Measurements from ENCODE around the gene CCSAP. TPM values are rescaled to one million over a fixed set of nuclear protein-coding genes. Genes with fewer than 3 reads are reported as not detected.

CCSAP gene
- total RNA-seq, 1 experiment from 2014 or later = 8.6 TPM

DNA sequence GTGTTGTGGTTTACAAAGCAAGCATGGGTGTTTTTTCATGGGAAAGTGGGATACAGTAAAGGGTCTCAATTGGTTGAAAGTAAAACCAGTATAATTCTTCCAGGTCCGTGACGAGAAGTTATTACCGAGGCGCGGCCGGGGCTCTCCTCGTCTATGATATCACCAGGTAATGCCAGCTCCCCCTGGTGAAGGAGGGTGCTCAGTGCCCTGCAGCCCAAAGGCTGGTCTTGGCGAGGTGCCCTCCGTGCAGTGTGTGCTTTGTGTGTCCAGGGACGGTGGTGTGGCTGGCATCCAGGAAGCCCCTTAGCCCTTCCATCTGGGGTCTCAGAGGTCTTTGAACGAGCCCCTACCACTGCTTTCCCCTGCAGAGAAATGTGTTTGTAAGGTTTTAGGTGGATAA lies 47.1 kb downstream of the CCSAP start:
- ATAC-seq (no peak), DNase-seq (ENCODE audit: low spot score) (no peak)
- TF ChIP-seq, protein P1, sequence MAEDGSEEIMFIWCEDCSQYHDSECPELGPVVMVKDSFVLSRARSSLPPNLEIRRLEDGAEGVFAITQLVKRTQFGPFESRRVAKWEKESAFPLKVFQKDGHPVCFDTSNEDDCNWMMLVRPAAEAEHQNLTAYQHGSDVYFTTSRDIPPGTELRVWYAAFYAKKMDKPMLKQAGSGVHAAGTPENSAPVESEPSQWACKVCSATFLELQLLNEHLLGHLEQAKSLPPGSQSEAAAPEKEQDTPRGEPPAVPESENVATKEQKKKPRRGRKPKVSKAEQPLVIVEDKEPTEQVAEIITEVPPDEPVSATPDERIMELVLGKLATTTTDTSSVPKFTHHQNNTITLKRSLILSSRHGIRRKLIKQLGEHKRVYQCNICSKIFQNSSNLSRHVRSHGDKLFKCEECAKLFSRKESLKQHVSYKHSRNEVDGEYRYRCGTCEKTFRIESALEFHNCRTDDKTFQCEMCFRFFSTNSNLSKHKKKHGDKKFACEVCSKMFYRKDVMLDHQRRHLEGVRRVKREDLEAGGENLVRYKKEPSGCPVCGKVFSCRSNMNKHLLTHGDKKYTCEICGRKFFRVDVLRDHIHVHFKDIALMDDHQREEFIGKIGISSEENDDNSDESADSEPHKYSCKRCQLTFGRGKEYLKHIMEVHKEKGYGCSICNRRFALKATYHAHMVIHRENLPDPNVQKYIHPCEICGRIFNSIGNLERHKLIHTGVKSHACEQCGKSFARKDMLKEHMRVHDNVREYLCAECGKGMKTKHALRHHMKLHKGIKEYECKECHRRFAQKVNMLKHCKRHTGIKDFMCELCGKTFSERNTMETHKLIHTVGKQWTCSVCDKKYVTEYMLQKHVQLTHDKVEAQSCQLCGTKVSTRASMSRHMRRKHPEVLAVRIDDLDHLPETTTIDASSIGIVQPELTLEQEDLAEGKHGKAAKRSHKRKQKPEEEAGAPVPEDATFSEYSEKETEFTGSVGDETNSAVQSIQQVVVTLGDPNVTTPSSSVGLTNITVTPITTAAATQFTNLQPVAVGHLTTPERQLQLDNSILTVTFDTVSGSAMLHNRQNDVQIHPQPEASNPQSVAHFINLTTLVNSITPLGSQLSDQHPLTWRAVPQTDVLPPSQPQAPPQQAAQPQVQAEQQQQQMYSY (CRISPR knock-in tag; IDR thresholded peaks at IDR 0.05) = no peak
- TF ChIP-seq RORB (CRISPR knock-in tag; IDR thresholded peaks at IDR 0.05) (no peak), NFE2L1 (CRISPR knock-in tag; IDR thresholded peaks at IDR 0.05) (no peak), GTF2I (CRISPR knock-in tag; conservative IDR thresholded peaks at IDR 0.05) (no peak), ATF1 (CRISPR knock-in tag; IDR thresholded peaks at IDR 0.05) (no peak), ZNF317 (CRISPR knock-in tag; IDR thresholded peaks at IDR 0.05; ENCODE audit: borderline replicate concordance, low read depth) (no peak), SMAD4 (CRISPR knock-in tag; IDR thresholded peaks at IDR 0.05) (no peak), ZNF232 (CRISPR knock-in tag; IDR thresholded peaks at IDR 0.05) (no peak), ZNF671 (CRISPR knock-in tag; IDR thresholded peaks at IDR 0.05) (no peak), KAT7 (CRISPR knock-in tag; IDR thresholded peaks at IDR 0.05; ENCODE audit: borderline replicate concordance) (no peak), JAZF1 (CRISPR knock-in tag; IDR thresholded peaks at IDR 0.05) (no peak)
- TF ChIP-seq, protein P2, sequence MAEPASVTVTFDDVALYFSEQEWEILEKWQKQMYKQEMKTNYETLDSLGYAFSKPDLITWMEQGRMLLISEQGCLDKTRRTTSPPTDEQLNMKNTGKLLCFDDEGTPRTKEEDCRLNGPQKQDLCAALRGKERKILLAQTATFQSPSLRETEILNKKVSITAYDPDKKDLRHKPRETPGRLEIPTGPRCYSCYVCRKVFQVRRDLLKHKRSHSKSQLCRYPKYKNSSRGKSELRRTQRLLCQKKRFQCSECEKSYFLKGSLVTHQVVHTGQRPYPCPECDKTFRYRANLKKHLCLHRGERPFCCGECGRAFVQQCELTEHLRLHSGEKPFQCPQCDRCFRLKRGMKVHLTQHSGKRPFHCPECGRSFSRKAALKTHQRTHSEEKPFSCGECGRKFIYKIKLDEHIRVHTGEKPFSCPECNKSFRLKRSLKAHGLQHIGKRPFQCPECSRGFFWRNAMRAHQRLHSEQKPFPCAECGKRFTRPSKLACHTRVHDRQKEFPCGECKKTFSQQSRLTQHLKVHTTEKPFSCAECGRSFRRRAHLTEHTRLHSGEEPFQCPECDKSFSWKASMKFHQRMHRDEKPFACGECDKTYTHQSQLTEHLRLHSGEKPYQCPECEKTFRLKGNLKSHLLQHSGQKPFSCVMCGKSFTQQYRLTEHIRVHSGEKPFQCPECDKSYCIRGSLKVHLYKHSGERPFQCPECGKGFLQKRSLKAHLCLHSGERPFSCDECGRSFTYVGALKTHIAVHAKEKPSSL (CRISPR knock-in tag; conservative IDR thresholded peaks at IDR 0.05) = no peak
- TF ChIP-seq, protein P3, sequence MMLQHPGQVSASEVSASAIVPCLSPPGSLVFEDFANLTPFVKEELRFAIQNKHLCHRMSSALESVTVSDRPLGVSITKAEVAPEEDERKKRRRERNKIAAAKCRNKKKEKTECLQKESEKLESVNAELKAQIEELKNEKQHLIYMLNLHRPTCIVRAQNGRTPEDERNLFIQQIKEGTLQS (CRISPR knock-in tag; conservative IDR thresholded peaks at IDR 0.05) = no peak
- TF ChIP-seq, protein P4, sequence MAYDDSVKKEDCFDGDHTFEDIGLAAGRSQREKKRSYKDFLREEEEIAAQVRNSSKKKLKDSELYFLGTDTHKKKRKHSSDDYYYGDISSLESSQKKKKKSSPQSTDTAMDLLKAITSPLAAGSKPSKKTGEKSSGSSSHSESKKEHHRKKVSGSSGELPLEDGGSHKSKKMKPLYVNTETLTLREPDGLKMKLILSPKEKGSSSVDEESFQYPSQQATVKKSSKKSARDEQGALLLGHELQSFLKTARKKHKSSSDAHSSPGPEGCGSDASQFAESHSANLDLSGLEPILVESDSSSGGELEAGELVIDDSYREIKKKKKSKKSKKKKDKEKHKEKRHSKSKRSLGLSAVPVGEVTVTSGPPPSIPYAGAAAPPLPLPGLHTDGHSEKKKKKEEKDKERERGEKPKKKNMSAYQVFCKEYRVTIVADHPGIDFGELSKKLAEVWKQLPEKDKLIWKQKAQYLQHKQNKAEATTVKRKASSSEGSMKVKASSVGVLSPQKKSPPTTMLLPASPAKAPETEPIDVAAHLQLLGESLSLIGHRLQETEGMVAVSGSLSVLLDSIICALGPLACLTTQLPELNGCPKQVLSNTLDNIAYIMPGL (CRISPR knock-in tag; IDR thresholded peaks at IDR 0.05) = no peak
- TF ChIP-seq, protein P5, sequence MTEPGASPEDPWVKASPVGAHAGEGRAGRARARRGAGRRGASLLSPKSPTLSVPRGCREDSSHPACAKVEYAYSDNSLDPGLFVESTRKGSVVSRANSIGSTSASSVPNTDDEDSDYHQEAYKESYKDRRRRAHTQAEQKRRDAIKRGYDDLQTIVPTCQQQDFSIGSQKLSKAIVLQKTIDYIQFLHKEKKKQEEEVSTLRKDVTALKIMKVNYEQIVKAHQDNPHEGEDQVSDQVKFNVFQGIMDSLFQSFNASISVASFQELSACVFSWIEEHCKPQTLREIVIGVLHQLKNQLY (CRISPR knock-in tag; IDR thresholded peaks at IDR 0.05) = no peak
- TF ChIP-seq, protein P6, sequence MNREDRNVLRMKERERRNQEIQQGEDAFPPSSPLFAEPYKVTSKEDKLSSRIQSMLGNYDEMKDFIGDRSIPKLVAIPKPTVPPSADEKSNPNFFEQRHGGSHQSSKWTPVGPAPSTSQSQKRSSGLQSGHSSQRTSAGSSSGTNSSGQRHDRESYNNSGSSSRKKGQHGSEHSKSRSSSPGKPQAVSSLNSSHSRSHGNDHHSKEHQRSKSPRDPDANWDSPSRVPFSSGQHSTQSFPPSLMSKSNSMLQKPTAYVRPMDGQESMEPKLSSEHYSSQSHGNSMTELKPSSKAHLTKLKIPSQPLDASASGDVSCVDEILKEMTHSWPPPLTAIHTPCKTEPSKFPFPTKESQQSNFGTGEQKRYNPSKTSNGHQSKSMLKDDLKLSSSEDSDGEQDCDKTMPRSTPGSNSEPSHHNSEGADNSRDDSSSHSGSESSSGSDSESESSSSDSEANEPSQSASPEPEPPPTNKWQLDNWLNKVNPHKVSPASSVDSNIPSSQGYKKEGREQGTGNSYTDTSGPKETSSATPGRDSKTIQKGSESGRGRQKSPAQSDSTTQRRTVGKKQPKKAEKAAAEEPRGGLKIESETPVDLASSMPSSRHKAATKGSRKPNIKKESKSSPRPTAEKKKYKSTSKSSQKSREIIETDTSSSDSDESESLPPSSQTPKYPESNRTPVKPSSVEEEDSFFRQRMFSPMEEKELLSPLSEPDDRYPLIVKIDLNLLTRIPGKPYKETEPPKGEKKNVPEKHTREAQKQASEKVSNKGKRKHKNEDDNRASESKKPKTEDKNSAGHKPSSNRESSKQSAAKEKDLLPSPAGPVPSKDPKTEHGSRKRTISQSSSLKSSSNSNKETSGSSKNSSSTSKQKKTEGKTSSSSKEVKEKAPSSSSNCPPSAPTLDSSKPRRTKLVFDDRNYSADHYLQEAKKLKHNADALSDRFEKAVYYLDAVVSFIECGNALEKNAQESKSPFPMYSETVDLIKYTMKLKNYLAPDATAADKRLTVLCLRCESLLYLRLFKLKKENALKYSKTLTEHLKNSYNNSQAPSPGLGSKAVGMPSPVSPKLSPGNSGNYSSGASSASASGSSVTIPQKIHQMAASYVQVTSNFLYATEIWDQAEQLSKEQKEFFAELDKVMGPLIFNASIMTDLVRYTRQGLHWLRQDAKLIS (CRISPR knock-in tag; IDR thresholded peaks at IDR 0.05; ENCODE audit: borderline replicate concordance) = no peak
- Mint-ChIP-seq H3K27me3 (ENCODE audit: low read depth) (no peaks in the 10 kb centered on the region), H3K9me3 (peaks cover 10% of the 10 kb centered on the region), H3K27ac (no peak overlapping the region; the same call in 1 of the 2 replicates), H3K36me3 (peaks cover 26% of the 10 kb centered on the region), H3K4me3 (no peak overlapping the region), H3K4me1 (no peaks in the 10 kb centered on the region)
- CTCF ChIA-PET = no interaction called here
- POLR2A ChIA-PET = no interaction called here
